HG02938 (cell line): ENCODE results near the gene ETS1.

ENCODE experiments used
- ATAC-seq: cut with Tn5 transposase; IDR thresholded peaks from one replicate; pipeline ENCODE4 v1.9.1; 2021; ENCODE audit warnings: mild to moderate bottlenecking, moderate library complexity; ENCODE audit not compliant: unreplicated experiment

Gene ETS1

GRCh38 chr11:128619007-128619406, 31.6 kb upstream of the ETS1 start:
- no peak for ATAC-seq

GRCh38 chr11:128618603-128619002, 31.2 kb upstream of the ETS1 start:
- no peak for ATAC-seq

GRCh38 chr11:128616161-128616560, 28.8 kb upstream of the ETS1 start:
- ATAC-seq = no peak

- ATAC-seq = no peak
Measured at GRCh38 chr11:128615612-128616011, 28.3 kb upstream of the ETS1 start.

- ATAC-seq = no peak
Measured at GRCh38 chr11:128615076-128615475, 27.7 kb upstream of the ETS1 start.

GRCh38 chr11:128614026-128614425, 26.7 kb upstream of the ETS1 start:
- no peak for ATAC-seq

GRCh38 chr11:128613300-128613995, 26.1 kb upstream of the ETS1 start:
- no peak for ATAC-seq

- peak; percentile 90 for ATAC-seq
Measured at GRCh38 chr11:128610721-128611617, 23.6 kb upstream of the ETS1 start.

GRCh38 chr11:128609785-128610184, 22.4 kb upstream of the ETS1 start:
- ATAC-seq = no peak

- no peak for ATAC-seq
Measured at GRCh38 chr11:128608746-128609407, 21.5 kb upstream of the ETS1 start.

GRCh38 chr11:128607819-128608218, 20.5 kb upstream of the ETS1 start:
- ATAC-seq = no peak

GRCh38 chr11:128604723-128605122, 17.4 kb upstream of the ETS1 start:
- no peak for ATAC-seq

- ATAC-seq = no peak
Measured at GRCh38 chr11:128603752-128604414, 16.5 kb upstream of the ETS1 start.

GRCh38 chr11:128603003-128603696, 15.8 kb upstream of the ETS1 start:
- no peak for ATAC-seq

GRCh38 chr11:128599729-128600128, 12.4 kb upstream of the ETS1 start:
- no peak for ATAC-seq

GRCh38 chr11:128598506-128599150, 11.3 kb upstream of the ETS1 start:
- ATAC-seq = no peak

GRCh38 chr11:128598096-128598495, 10.7 kb upstream of the ETS1 start:
- ATAC-seq = no peak

GRCh38 chr11:128597209-128597608, 9.9 kb upstream of the ETS1 start:
- no peak for ATAC-seq

- no peak for ATAC-seq
Measured at GRCh38 chr11:128596250-128596649, 8.9 kb upstream of the ETS1 start.

- ATAC-seq = no peak
Measured at GRCh38 chr11:128595775-128596174, 8.4 kb upstream of the ETS1 start.
